Thymus (tissue), 11 donors: ENCODE data around the gene CILP. TPM values are rescaled to one million over a fixed set of nuclear protein-coding genes. Genes with fewer than 3 reads are reported as not detected.

Source experiments
- DNase-seq, 9 donors: peaks; one replicate each; pipeline ENCODE4 v3.0.0-alpha.2; 2013; ENCODE audit warnings: low spot score in 9 of 9, low read depth in 6 of 9, missing footprints in 1 of 9
- H3K27ac ChIP-seq, 2 donors: one replicate each; pipeline ENCODE4 v1.5.1; 2013; ENCODE audit warnings: control low read depth in 1 of 2, low read depth in 1 of 2, low read length in 1 of 2, mild to moderate bottlenecking in 1 of 2, moderate library complexity in 1 of 2
- H3K27me3 ChIP-seq, 2 donors: one replicate each; pipeline ENCODE4 v1.5.1; 2013; ENCODE audit warnings: low read length in 1 of 2; ENCODE audit not compliant: control insufficient read depth in 2 of 2, insufficient read depth in 1 of 2
- H3K36me3 ChIP-seq, 2 donors: one replicate each; pipeline ENCODE4 v1.5.1; 2013; ENCODE audit warnings: low read length in 1 of 2, mild to moderate bottlenecking in 1 of 2, moderate library complexity in 1 of 2; ENCODE audit not compliant: control insufficient read depth in 2 of 2, insufficient read depth in 2 of 2
- H3K4me1 ChIP-seq, 2 donors: one replicate each; pipeline ENCODE4 v1.5.1; 2013; ENCODE audit warnings: low read length in 2 of 2; ENCODE audit not compliant: control insufficient read depth in 2 of 2, insufficient read depth in 2 of 2
- H3K4me3 ChIP-seq, 2 donors: one replicate each; pipeline ENCODE4 v1.5.1; 2013; ENCODE audit warnings: low read length in 2 of 2, control low read depth in 1 of 2, mild to moderate bottlenecking in 1 of 2
- H3K9me3 ChIP-seq, 2 donors: one replicate each; pipeline ENCODE4 v1.5.1; 2013; ENCODE audit warnings: low read length in 1 of 2, mild to moderate bottlenecking in 1 of 2; ENCODE audit not compliant: control insufficient read depth in 2 of 2, insufficient read depth in 1 of 2
- WGBS: extraction: QIAGEN DNeasy Blood & Tissue Kit; methylation state at CpG from one replicate; pipeline ENCODE4 v1.1.7; 2013; 5-methylcytosine and 5-hydroxymethylcytosine counted together
- polyA plus RNA-seq: library from polyadenylated mRNA; stranded (reverse); fragments of 200-250 nt; gene quantifications from one replicate; pipeline ENCODE4 v1.2.3, GENCODE V29; 2013
- total RNA-seq: library from RNA; stranded (reverse); fragments of 120-200 nt; gene quantifications from one replicate; pipeline ENCODE4 v1.2.4, GENCODE V29; 2013
- donor health status: healthy.

Gene CILP
- total and polyA plus RNA-seq, 2 donors, result 0.85 to 5.2 TPM

- DNase-seq, result no peak
- Histone ChIP-seq H3K9me3 (no peaks in the 10 kb centered on the region), H3K27ac (no peak overlapping the region), H3K4me1 (no peaks in the 10 kb centered on the region), H3K4me3 (no peak overlapping the region), H3K36me3 (no peaks in the 10 kb centered on the region), H3K27me3 (no peaks in the 10 kb centered on the region)
- WGBS, result 98% methylated on average over 6 of the region's 6 CpGs
Measured at GRCh38 chr15:65204236-65204930, 6.9 kb downstream of the CILP start.

- no peak for DNase-seq
- 96% methylated on average over 1 of the region's 1 CpG for WGBS
Measured at GRCh38 chr15:65201918-65202317, 9.4 kb downstream of the CILP start.

DNA sequence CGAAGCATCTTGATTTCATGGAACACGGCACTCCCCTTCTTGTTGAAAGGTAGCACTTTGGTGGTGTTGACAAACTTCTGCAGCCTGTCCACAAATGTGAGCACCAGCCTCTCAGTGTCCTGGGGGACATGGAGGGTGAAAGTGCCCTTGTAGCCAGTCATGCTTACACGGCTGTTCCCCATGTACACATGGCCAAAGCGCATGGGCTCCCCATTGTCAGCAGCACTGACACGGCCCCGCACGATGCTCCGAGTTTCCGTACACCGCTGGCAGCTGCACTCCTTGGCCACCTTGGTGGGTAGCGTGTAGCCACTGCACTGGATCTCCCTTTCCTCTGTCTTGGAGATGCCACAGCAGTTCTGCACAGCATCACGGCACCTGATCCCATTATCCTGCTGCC is 12.7 kb downstream of the CILP start:
- Histone ChIP-seq H3K4me1 (no peaks in the 10 kb centered on the region), H3K4me3 (no peak overlapping the region), H3K36me3 (no peaks in the 10 kb centered on the region), H3K27ac (no peak overlapping the region), H3K27me3 (no peaks in the 10 kb centered on the region), H3K9me3 (no peaks in the 10 kb centered on the region)
- WGBS, result 97% methylated on average over 12 of the region's 12 CpGs
- DNase-seq, result no peak

More at GRCh38 chr15:65201918-65202317, 9.4 kb downstream of the CILP start:
- Histone ChIP-seq H3K9me3 (no peaks in the 10 kb centered on the region), H3K27me3 (no peaks in the 10 kb centered on the region), H3K4me3 (no peak overlapping the region), H3K36me3 (no peaks in the 10 kb centered on the region), H3K4me1 (no peaks in the 10 kb centered on the region), H3K27ac (no peak overlapping the region)

DNA sequence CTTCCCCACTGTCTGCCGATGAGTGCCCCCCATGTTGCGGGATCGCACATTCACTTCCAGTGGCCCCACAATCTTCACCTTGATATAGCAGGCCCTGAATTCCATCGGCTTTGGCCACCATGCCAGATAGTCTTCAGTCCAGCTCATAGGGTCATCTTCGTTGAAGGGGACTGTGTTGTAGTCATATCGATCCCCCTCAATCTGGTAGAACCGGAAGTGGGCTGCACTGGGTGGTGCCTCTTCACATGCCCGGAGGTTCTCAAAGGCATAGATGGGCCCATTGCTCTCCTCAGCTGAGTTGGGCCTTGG is 14.0 kb downstream of the CILP start:
- no peaks in the 10 kb centered on the region for H3K27me3 ChIP-seq
- no peak overlapping the region for H3K4me3 ChIP-seq
- no peaks in the 10 kb centered on the region for H3K4me1 ChIP-seq
- no peak overlapping the region for H3K27ac ChIP-seq
- no peaks in the 10 kb centered on the region for H3K36me3 ChIP-seq
- DNase-seq, result no peak
- H3K9me3 ChIP-seq, result no peaks in the 10 kb centered on the region
- WGBS, result 99% methylated on average over 8 of the region's 8 CpGs

DNA sequence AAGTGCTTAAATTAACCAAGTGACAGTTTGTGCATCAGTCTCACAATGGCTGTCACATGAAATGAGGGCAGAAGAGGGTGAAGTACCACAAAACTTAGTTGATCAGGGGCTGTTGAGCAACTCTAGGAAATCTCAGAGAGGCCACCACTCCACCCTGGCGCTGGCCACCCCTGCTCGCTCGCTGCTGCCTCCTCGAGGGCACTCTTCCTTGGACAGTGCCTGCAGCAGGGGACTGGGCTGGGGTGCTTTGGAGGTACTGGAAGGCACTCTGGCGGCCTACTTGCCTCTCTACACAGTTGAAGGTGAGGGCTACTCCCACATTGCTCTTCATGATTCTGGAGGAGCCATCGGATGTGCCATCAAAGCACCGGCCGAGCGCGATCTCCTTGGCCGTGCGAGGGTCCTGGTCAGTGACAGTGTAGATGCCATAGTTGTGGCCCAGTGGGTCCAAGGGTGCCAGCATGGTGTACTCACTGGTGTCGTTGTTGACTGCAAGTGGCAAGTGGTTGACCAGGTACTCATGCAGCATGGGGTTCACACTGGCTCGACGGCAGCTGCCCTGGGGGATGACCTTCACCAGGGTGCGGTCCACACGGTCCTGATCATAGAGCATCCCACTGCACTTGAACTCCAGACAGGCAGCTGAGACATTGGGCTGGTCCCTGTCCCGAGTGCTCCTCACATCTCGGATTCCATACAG is 14.5 kb downstream of the CILP start:
- Histone ChIP-seq H3K36me3 (no peaks in the 10 kb centered on the region), H3K27me3 (no peaks in the 10 kb centered on the region), H3K4me1 (no peaks in the 10 kb centered on the region), H3K27ac (no peak overlapping the region), H3K4me3 (no peak overlapping the region), H3K9me3 (no peaks in the 10 kb centered on the region)
- 99% methylated on average over 19 of the region's 19 CpGs for WGBS
- no peak for DNase-seq

DNA sequence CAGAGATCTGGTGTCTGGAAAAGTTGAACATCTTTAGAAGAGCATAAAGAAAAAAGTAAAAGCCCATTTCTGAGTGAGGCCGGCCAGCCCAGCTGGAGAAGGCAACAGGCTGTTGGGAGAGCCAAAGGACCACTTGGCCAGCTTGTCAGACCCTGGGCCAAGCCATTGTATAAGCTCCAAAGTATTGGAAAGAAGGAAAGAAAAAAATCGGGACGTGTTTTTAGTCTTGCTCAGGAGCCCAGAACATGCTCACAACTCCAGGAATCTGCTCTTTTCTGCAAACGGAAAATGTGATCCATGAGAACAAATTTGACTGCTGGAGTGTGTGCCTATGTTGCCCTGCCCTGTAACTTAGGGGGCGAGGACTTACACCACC is 15.7 kb downstream of the CILP start:
- Histone ChIP-seq H3K4me1 (no peaks in the 10 kb centered on the region), H3K9me3 (no peaks in the 10 kb centered on the region), H3K27me3 (no peaks in the 10 kb centered on the region), H3K4me3 (no peak overlapping the region), H3K36me3 (no peaks in the 10 kb centered on the region), H3K27ac (no peak overlapping the region)
- no peak for DNase-seq
- WGBS, result 98% methylated on average over 5 of the region's 5 CpGs

- Histone ChIP-seq H3K9me3 (no peaks in the 10 kb centered on the region), H3K4me1 (no peaks in the 10 kb centered on the region), H3K27me3 (no peaks in the 10 kb centered on the region), H3K27ac (no peak overlapping the region), H3K4me3 (no peak overlapping the region), H3K36me3 (no peaks in the 10 kb centered on the region)
- DNase-seq, result no peak
- 90% methylated on average over 7 of the region's 7 CpGs for WGBS
Measured at GRCh38 chr15:65194826-65195547, 16.3 kb downstream of the CILP start.

DNA sequence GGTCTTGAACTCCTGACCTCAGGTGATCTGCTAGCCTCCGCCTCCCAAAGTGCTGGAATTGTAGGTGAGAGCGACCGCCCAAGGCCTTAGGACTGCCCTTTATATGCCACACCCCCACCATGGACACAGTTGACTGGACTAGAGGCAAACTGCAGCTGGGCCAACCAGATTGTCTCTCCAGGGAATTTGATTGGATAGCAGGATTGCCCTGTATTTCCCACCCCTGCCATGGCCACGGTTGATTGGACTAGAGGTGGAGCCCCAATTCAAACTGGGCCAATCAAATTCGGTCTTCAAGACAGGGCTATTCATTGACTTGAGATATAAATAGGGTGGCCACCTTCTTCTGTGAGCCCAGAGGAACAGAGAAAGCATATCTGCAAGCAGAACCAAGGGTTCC is 19.3 kb downstream of the CILP start:
- DNase-seq, result no peak
- no peak overlapping the region for H3K27ac ChIP-seq
- WGBS, result 98% methylated on average over 5 of the region's 5 CpGs

DNA sequence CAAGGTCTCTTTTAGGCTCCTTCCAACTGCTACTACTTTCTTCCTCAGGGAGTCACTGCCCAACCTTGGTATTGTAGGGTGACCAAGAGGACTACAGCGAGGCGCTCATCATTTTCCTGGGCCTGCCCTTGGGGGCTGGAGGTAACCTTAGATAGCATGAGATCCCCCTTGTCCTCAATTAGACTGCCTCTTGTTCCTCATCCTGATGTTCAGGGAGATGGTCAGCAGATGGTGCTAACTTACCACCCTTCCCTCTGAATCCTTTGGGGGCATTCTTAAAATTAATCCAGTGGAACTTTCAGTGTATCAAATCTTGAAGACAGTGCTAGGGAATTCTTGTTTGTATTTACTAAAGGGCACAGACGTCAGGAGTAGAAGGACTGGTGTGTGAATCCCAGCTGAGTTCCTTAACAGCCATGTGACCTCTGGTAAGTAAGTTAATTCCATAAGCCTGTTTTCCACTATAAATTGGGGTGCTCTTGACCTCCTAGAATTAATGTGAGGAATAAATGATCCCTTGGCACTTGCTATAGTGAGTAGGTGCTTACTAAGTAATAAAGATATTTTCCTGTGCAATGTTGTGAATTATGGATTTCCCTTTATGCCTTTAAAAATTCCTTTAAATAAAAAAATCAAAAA is 22.1 kb downstream of the CILP start:
- 33% methylated on average over 3 of the region's 3 CpGs for WGBS
- Histone ChIP-seq H3K4me1 (peaks cover 0 to 7% of the 10 kb centered on the region in 2 donors), H3K27me3 (no peaks in the 10 kb centered on the region), H3K4me3 (no peak overlapping the region), H3K36me3 (no peaks in the 10 kb centered on the region), H3K9me3 (no peaks in the 10 kb centered on the region), H3K27ac (no peak overlapping the region)
- peak in 3 of 9 donors; percentile 15 to 41 (median 26) for DNase-seq

More for the DNA sequence above, 19.3 kb downstream of the CILP start:
- Histone ChIP-seq H3K36me3 (no peaks in the 10 kb centered on the region), H3K4me3 (no peak overlapping the region), H3K27me3 (no peaks in the 10 kb centered on the region), H3K4me1 (no peaks in the 10 kb centered on the region), H3K9me3 (no peaks in the 10 kb centered on the region)
